Stimulated activated naive CD8-positive, alpha-beta T cell treated with anti-CD3 and anti-CD28 coated beads, Interleukin-15, Interleukin-2, amounts not matched to agents 100 U/mL and 50 U/mL, for 24 hours (primary cell): Measurements from ENCODE around the gene PROM2.
A peak's percentile ranks its signal among the peaks of the same experiment; 100 is the strongest.

Experiments
- ATAC-seq: fragments of 150-1000 bp; cut with Tn5 transposase; one replicate; pipeline ENCODE4 v1.10.0; 2021
- DNase-seq: peaks from one replicate; pipeline ENCODE4 v3.0.0; 2021

The PROM2 gene

GRCh38 chr2:95320344-95320712 is 46.1 kb downstream of the PROM2 start:
- ATAC-seq (no peak), DNase-seq (no peak)

GRCh38 chr2:95320986-95321767 is 46.9 kb downstream of the PROM2 start:
- no peak for DNase-seq
- no peak for ATAC-seq

- peak; percentile 14 for DNase-seq
- no peak for ATAC-seq
Measured at GRCh38 chr2:95323347-95324155, 49.3 kb downstream of the PROM2 start.

DNA sequence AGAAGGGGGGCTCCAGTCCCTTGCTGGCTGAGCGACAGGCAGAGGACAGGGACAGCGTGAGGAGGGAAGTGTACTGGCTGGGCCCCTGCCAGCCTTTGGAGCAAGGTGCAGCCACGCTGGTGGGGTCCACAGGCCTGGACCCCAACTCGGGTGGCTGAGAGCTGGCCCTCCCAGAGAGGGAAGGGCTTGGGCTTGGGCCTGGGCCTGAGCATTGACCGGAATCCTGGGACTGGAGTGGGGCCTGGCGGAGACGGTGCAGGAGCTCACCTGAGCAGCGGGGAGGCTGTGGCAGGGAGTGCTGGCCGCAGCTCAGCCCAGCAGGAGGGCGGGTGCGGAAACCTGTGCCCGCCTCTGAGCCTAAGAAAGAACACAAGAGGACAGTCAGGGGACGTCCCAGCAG is 50.8 kb downstream of the PROM2 start:
- no peak for ATAC-seq
- no peak for DNase-seq

DNA sequence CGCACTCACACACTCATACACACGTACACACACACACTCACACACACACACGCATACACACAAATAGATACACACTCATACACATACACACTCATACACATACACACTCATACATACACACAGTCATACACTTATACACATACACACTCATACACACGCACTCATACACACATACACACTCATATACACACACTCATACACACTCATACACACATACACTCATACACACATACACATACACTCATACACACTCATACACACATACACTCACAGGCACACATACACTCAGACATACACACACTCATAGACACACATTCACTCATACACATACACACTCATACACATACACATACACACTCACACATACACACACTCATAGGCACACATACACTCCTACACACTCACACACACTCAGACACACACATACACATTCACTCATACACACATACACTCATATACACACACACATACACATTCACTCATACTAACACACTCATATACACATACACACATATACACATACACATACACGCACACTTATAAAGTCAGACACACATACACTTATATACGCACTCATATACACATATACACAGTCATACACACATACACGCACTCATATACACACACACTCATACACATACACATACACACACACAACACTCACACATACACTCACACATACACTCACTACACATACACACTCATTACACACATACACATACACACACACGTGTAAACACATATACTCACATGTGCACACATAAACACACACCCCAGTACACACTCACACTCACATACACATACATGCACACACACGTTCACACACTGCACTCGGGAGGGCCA is 51.6 kb downstream of the PROM2 start:
- ATAC-seq: no peak
- no peak for DNase-seq

DNA sequence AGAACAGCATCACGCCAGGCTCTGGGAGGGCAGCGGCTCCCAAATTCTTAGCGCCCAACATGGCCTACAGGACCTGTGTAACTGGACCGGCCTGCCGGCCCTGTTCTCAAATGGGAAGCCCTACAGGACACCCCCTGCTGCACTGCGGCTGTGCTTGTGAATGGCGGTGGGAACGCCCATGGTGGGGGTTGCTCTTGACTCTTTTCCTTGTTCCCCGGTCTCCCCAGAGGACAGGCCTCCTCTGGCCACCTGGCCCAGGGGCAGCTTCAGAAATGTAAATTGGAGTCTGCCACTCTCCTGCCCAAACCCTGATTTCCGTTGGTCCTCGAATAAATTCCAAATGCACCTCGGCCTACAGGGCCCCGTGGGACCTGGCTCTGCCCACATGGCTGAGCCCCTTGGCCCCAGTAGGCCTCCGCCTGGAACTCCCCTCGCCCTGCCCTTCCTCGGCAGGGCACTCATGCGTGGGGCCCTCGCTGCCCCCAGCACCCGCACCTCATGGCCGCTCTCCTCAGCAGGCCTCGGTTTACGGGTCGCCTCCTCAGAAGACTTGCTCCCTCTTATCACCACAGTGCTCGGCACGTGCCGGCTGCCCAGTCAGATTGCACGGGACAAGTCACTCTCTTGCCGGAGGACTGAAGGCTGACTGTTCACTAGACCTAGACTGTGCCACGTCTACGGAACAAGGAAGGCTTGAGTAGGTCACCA is 52.3 kb downstream of the PROM2 start:
- no peak for ATAC-seq
- no peak for DNase-seq

DNA sequence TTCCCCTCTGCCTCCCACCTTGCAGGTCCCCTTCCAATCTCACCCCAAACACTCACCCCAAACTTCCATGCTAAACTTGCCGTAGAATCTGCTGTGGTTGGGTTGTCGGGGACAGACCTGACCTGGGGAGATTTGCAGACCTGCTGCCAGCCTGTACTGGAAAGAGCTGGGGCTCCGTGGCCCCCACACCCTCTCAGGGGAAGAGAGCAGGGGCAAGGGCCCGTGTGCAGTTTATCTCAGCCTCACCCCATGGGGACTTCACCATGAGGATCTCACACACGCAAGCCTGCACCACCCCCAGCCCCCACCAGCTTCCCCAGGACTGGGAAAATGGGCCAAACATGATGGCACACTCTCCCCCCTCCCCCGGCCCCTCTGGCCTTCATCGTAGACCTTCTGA is 53.6 kb downstream of the PROM2 start:
- DNase-seq: no peak
- ATAC-seq: no peak

DNA sequence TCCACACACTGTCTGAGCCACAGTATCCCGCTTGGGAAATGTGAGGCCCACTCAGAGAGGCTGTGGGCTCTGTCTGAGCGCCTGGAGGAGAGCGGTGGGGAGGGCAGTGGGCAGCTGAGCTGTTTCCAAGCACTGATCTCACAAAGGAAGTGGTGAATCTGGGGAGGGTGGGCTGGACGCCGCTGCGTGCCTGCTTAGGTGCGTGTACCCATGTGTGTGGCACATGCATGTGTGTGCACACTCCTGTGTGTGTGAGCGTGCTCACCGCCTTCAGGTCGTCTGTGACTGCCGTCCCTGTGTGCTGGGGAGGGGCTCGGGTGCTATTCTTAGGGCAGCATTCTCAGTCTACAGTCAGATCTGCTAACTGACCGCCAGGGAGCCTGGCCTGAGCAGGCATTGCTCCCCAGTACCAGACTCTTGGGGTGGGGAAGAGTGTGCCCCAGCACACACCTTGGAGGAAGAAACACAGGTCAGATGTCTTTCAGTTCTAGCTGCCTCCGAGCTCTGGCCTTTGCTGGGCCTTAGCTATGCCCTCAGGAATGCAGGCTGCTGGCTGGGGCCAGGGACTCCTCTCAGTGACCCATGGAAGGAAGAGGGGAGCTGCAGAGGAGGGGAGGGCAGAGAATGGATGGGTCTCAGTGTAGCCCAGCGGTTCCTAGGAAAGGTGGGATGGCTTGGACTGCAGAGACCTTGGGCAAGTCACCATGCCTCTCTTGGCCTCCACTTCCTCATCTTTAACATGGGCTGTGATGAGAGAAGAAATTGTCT is 54.3 kb downstream of the PROM2 start:
- DNase-seq (no peak), ATAC-seq (no peak)

- no peak for DNase-seq
- no peak for ATAC-seq
Measured at GRCh38 chr2:95329401-95329800, 55.2 kb downstream of the PROM2 start.

DNA sequence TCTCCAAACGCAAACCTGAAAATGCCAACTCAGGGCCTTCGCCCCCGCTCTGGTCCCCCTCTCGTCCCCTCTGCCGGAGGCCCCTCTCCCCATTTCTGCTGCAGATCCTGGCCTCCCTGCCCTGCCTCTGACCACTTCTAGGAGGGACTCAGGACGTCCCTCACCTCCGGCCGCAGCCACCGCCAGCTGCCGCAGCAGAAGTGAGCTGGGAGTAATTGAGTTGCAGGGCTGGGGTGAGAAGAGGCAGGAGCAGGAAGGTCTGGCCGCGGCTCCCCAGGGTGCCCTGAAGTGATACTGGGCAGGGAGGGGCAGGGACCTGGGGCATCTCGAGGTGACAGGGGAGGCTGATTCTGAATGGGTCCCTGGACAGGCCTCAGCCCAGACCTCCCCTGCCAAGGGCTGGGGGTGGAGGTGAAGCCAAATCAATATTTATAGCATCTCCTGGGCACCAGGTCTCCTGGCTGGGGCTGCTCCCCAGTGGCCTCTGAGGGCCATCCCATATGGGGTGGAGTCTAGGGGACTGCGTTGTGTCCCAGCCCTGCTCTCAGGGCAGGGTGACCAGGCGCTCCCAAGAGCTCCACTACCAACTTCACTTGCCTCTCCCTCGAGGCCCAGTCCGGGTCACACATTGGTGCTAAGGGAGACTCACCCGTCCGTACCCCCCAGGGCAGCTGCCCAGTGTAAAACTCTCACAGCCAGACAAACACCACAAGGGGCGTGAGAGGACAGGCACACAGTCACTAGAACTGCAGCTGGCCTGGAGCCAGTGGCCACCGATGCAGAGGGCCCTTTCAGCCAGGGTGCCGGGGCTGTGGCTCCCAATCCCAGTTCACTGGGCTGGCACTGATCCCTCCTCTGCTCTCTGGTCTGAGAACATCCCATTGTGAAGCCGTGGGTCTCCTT is 55.9 kb downstream of the PROM2 start:
- ATAC-seq (no peak), DNase-seq (no peak)

DNA sequence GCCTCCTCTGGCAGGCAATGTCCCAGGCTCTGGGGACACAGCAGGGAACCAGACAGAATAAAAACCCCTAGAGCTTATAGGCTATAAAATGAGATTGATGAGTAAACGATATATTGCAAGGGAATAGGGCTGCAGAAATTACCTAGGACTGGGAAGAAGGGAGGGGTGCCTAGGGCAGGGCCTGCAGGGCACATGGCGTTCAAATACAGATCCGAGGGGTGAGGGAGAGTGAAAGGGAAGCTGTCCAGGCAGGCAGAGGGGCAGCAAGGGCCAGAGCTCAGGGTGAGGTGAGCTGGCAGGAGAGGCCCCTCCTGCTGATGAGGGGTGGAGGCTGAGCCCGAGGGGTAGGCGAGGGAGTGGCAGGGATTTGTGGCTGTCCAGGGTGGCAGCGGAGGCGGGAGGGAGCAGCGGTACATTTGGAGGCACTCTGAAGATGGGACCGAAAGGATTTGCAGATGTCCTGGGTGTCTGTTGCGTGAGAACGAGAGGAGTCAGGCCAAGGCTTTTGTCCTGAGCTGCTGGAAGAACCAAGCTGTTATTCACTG is 56.6 kb downstream of the PROM2 start:
- no peak for ATAC-seq
- DNase-seq: no peak

- ATAC-seq: no peak
Measured at GRCh38 chr2:95331606-95332005, 57.4 kb downstream of the PROM2 start.

GRCh38 chr2:95332036-95332435 is 57.8 kb downstream of the PROM2 start:
- ATAC-seq: no peak
- DNase-seq: no peak

More at GRCh38 chr2:95331606-95332005, 57.4 kb downstream of the PROM2 start:
- DNase-seq: no peak

- ATAC-seq (no peak), DNase-seq (no peak)
Measured at GRCh38 chr2:95333056-95333455, 58.8 kb downstream of the PROM2 start.

DNA sequence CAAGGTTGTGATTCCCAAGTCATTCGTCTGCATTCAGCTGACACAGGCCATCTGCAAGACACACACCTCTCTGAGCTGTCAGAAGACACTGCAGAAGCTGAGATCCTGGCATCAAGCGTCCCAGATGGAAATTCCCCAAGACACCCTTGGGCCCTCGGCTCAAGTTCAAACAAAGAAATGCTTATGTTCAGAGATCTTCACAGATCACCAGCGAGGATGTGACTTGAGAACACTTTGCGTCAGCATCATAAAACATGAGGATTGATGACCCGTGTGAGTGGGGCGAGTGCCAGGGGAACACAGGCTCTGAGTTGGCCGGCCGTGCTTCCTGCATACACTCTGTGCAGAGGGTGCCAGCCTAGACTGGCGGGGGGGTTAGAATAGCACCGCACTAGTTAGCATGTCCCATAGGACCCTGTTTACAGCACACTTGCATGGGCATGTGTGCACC is 59.7 kb downstream of the PROM2 start:
- DNase-seq: no peak

GRCh38 chr2:95334916-95335641 is 60.8 kb downstream of the PROM2 start:
- no peak for DNase-seq
- ATAC-seq: no peak

More for the DNA sequence above, 59.7 kb downstream of the PROM2 start:
- no peak for ATAC-seq

DNA sequence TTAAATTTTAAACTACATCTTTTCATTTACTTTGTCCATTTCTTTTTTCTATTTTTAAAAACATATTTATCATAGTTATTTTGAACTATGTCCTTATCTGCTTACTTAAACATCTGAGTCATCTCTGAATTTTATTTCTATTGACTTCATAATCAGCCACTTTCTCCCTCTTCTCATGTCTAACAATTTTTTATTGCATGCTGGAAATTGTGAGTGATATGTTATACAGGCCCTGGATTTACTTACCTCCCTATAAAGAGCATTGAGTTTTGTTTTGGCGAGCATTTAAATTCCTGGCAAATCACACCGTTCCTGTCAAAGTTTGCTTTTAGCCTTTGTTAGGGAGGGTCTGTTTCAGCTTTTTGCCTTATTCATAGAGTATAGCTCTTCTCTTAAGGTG is 62.2 kb downstream of the PROM2 start:
- DNase-seq (no peak), ATAC-seq (no peak)

DNA sequence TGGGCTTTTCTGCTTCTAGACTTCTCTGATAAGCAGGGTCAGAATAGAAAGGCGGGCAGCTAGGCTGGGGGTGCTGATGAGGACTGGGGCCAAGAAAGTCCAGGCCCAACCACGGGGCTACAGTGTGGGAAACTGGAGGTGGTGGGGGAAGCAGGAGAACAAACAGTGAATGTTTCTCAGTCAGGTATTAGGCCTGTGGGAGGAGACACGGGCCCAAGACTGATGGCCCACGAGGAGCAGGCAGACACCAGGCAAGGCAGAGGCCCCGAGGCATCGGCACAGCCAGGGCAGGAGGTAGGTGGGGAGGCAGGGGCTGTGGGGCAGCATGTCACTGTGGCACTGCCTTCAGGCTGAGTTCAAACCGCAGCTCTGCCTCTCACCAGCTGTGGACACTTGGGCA is 63.6 kb downstream of the PROM2 start:
- DNase-seq (no peak), ATAC-seq (no peak)
